Panc1 (cell line): Measurements from ENCODE around the gene RBMX. TPM values are rescaled to one million over a fixed set of nuclear protein-coding genes. Genes with fewer than 3 reads are reported as not detected.
"Not testable (repeated sequence)": the region's sequence is repeated elsewhere in the genome, so short reads cannot be mapped to it uniquely, and the experiment has no call there.

Experiments
- ATAC-seq: fragments of 200-7000 bp; cut with Tn5 transposase; 2 replicates; pipeline ENCODE4 v1.9.1; 2020; ENCODE audit warnings: mild to moderate bottlenecking, moderate library complexity
- Bru-seq: library from RNA; stranded (reverse); fragments of 400-500 nt; gene quantifications from one replicate; lab custom pipeline; 2021; lab: Mats Ljungman, UMichigan
- BruChase-seq, 2 experiments: library from RNA; stranded (reverse); fragments of 400-500 nt; gene quantifications; one replicate each; lab custom pipeline; 2021; lab: Mats Ljungman, UMichigan
- BruUV-seq: library from RNA; stranded (reverse); fragments of 400-500 nt; replicated peaks from 2 replicates; lab custom pipeline; 2021; lab: Mats Ljungman, UMichigan
- CTCF ChIA-PET: fragments of 300-600 bp; sonication (Branson Sonifier 250); formaldehyde crosslinking; loops from one replicate; lab custom pipeline; 2022; ENCODE audit warnings: antibody characterized with exemption; lab: Charles Lee
- POLR2A ChIA-PET: fragments of 300-600 bp; sonication (Branson Sonifier 250); formaldehyde crosslinking; loops from one replicate; lab custom pipeline; 2022; ENCODE audit warnings: antibody characterized with exemption; lab: Charles Lee
- DNase-seq: peaks from one replicate; pipeline ENCODE4 v3.0.0-alpha.2; 2010; ENCODE audit warnings: low read depth, low spot score
- H3K27ac ChIP-seq: 2 replicates; pipeline ENCODE4 v1.5.1; 2011; ENCODE audit warnings: mild to moderate bottlenecking, low read length, inconsistent platforms
- H3K27me3 ChIP-seq: fragments of 200-500 bp; sonication (Bioruptor generic); 2 replicates; pipeline ENCODE4 v1.6.0; 2014; ENCODE audit warnings: low read length, inconsistent platforms; ENCODE audit not compliant: control insufficient read depth, insufficient read depth
- H3K36me3 ChIP-seq: fragments of 200-500 bp; sonication (Bioruptor generic); 2 replicates; pipeline ENCODE4 v1.5.1; 2014; ENCODE audit warnings: inconsistent platforms, mild to moderate bottlenecking, low read length, moderate library complexity; ENCODE audit not compliant: control insufficient read depth, insufficient read depth
- H3K4me1 ChIP-seq: 2 replicates; pipeline ENCODE4 v1.5.1; 2011; ENCODE audit warnings: inconsistent platforms, mild to moderate bottlenecking, low read length, moderate library complexity; ENCODE audit not compliant: control insufficient read depth, insufficient read depth
- H3K4me3 ChIP-seq, 2 experiments: 2 replicates each; pipeline ENCODE4 v1.5.1; 2011 to 2012; ENCODE audit warnings: low read depth in 2 of 2, low read length in 2 of 2, mild to moderate bottlenecking in 2 of 2, inconsistent platforms in 1 of 2, moderate library complexity in 1 of 2
- H3K9me3 ChIP-seq: fragments of 200-500 bp; sonication (Bioruptor generic); 2 replicates; pipeline ENCODE4 v1.5.1; 2014; ENCODE audit warnings: low read depth, mild to moderate bottlenecking, inconsistent platforms, low read length, moderate library complexity; ENCODE audit not compliant: control insufficient read depth, insufficient read depth
- CTCF ChIP-seq: fragments of 450-650 bp; IDR thresholded peaks from 2 replicates; pipeline ENCODE4 v1.5.1; 2017; ENCODE audit warnings: mild to moderate bottlenecking
- POLR2AphosphoS5 ChIP-seq: IDR thresholded peaks from 2 replicates; pipeline ENCODE4 v1.6.1; 2012; ENCODE audit warnings: mild to moderate bottlenecking, low read depth, low read length, moderate library complexity
- REST ChIP-seq, 2 experiments: IDR thresholded peaks; 2 replicates each; pipeline ENCODE4 v1.6.1; 2011 to 2012; ENCODE audit warnings: low read depth in 2 of 2, control low read depth in 1 of 2, low read length in 1 of 2, mild to moderate bottlenecking in 1 of 2, moderate library complexity in 1 of 2; ENCODE audit not compliant: insufficient read depth in 1 of 2
- SIN3A ChIP-seq: IDR thresholded peaks from 2 replicates; pipeline ENCODE4 v1.6.1; 2012; ENCODE audit warnings: low read depth, mild to moderate bottlenecking, low read length, moderate library complexity, borderline replicate concordance; ENCODE audit not compliant: insufficient read depth
- TCF7L2 ChIP-seq: IDR thresholded peaks from 2 replicates; pipeline ENCODE4 v1.6.1; 2011; ENCODE audit warnings: mild to moderate bottlenecking, low read depth, low read length, inconsistent platforms
- in situ Hi-C: cut with HindIII; loops from 2 replicates; pipeline ENCODE4 v1.10.0; 2016; ENCODE audit warnings: low sequenced_read_pairs, low pct_unique_long_range_greater_than_20kb
- intact Hi-C: fragments of 100-400 bp; cut with micrococcal nuclease; formaldehyde crosslinking; loops from one replicate; pipeline ENCODE4 v1.10.0; 2022; ENCODE audit not compliant: unreplicated experiment
- long read RNA-seq: library from polyadenylated mRNA; unstranded; transcript quantifications from one replicate; pipeline ENCODE4 v2.0.0, GENCODE V29; 2021; ENCODE audit not compliant: unreplicated experiment
- polyA plus RNA-seq: library from polyadenylated mRNA; unstranded; fragments of >200 nt; gene quantifications from one replicate; pipeline ENCODE4 v1.2.1, GENCODE V29; 2012; ENCODE audit warnings: missing spikeins; ENCODE audit not compliant: insufficient read length
- total RNA-seq: library from RNA; stranded (reverse); gene quantifications from one replicate; pipeline ENCODE4 v1.2.1, GENCODE V29; 2021; ENCODE audit not compliant: unreplicated experiment

The RBMX gene
- 239 TPM for total RNA-seq
- polyA plus RNA-seq = 145 TPM
- percentile 100 among the genes with signal in this experiment for Bru-seq, nascent RNA
- BruChase-seq, experiment 1, labeled RNA remaining after a 2-hour chase = percentile 100 among the genes with signal in this experiment
- percentile 100 among the genes with signal in this experiment for BruChase-seq, experiment 2, labeled RNA remaining after a 6-hour chase
- long read RNA-seq, transcript RBMX-205 (3 exons, 2,041 nt) = minor isoform, 12 of 295 reads
- long read RNA-seq, transcript RBMX-207 (8 exons, 2,148 nt) = minor isoform, 7 of 295 reads
- long read RNA-seq, transcript RBMX-201 (9 exons, 2,012 nt) = major isoform, 136 of 295 reads
- long read RNA-seq, partial matches to known transcripts = 30 of 295 reads
- long read RNA-seq, other reads (novel, unspliced or antisense) = 110 of 295 reads

- intact Hi-C loops = loop anchor here (1.0 kb wide), 1 partner anchor 28 kb away; no protein-coding TSS in a partner anchor
These were observed at the start of gene RBMX for GRCh38 chrX:136880452-136881013. Gene RBMX (minus strand): TSS chrX:136880725. CDS start chrX:136879427, 1,298 bp downstream.

DNA sequence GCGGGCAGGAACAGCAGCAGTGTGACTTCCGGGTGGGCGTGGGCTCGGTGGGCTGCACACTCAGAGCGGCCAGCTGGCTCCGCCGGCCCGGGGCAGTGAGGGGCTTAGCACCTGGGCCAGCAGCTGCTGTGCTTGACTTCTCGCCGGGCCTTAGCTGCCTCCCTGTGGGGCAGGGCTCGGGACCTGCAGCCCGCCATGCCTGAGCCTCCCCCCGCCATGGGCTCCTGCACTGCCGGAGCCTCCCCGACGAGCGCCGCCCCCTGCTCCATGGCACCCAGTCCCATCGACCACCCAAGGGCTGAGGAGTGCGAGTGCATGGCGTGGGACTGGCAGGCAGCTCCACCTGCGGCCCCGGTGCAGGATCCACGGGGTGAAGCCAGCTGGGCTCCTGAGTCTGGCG lies 40.9 kb upstream of the RBMX start:
- POLR2A ChIA-PET, H3K36me3 ChIP-seq, DNase-seq, H3K4me3 ChIP-seq, H3K27ac ChIP-seq, H3K9me3 ChIP-seq, in situ Hi-C loops, ATAC-seq, H3K4me1 ChIP-seq, intact Hi-C loops, H3K27me3 ChIP-seq, CTCF ChIA-PET, BruUV-seq: not testable (repeated sequence)

More at GRCh38 chrX:136880452-136881013, at the start of gene RBMX:
- TF ChIP-seq REST (IDR thresholded peaks at IDR 0.05; ENCODE audit: insufficient read depth in 1 of 2, low read depth in 2 of 2, low read length in 1 of 2) (peak in 1 of 2 experiments; percentile 45; a peak in 1 of 4 replicates), POLR2AphosphoS5 (peak; percentile 100), SIN3A (peak; percentile 92), CTCF (no peak), TCF7L2 (peak; percentile 58)
- H3K9me3 ChIP-seq = no peaks in the 10 kb centered on the region
- BruUV-seq = no TSS peak
- H3K4me1 ChIP-seq = peaks cover 11% of the 10 kb centered on the region
- peak within 1 kb of the TSS; percentile 98 for H3K27ac ChIP-seq
- H3K36me3 ChIP-seq = peaks cover 22% of the 10 kb centered on the region
- in situ Hi-C loops = no loop called here
- ATAC-seq (peak; percentile 97), DNase-seq (peak; percentile 88)
- no peaks in the 10 kb centered on the region for H3K27me3 ChIP-seq
- H3K4me3 ChIP-seq = peak within 1 kb of the TSS; percentile 98 to 99
- CTCF ChIA-PET = interaction anchor here (0.6 kb wide), 1 partner anchor 34 kb away, joined by 4 read pairs; no protein-coding TSS in a partner anchor
- POLR2A ChIA-PET = interaction anchor here (0.5 to 1.4 kb wide), 12 partner anchors 9 to 372 kb away, joined by 3 to 22 read pairs (median 4); partner anchors contain the start of gene VGLL1
